K562 (cell line): ENCODE results near the gene HCRTR1. TPM values are rescaled to one million over a fixed set of nuclear protein-coding genes. Genes with fewer than 3 reads are reported as not detected.

Source experiments
- BCL6 ChIP-seq: fragments of 250-450 bp; sonication (Bioruptor Pico); IDR thresholded peaks from 2 replicates; pipeline ENCODE4 v1.4.0; 2020
- BMI1 ChIP-seq: fragments of 150-350 bp; IDR thresholded peaks from 2 replicates; pipeline ENCODE4 v1.6.1; 2014; ENCODE audit warnings: low read length
- CAMTA2 ChIP-seq: fragments of 250-450 bp; sonication (Bioruptor Pico); conservative IDR thresholded peaks from 2 replicates; pipeline ENCODE4 v1.5.1; 2022
- ETS2 ChIP-seq: IDR thresholded peaks from 2 replicates; pipeline ENCODE4 v1.6.1; 2016; ENCODE audit warnings: borderline replicate concordance, missing genetic modification characterization, mild to moderate bottlenecking, moderate library complexity, missing compliant biosample characterization; ENCODE audit not compliant: poor library complexity, severe bottlenecking
- EWSR1 ChIP-seq: fragments of 450-650 bp; IDR thresholded peaks from 2 replicates; pipeline ENCODE4 v1.6.1; 2018; ENCODE audit warnings: borderline replicate concordance, mild to moderate bottlenecking, low read depth, moderate library complexity; ENCODE audit not compliant: partially characterized antibody
- FOXJ3 ChIP-seq: sonication (generic); formaldehyde crosslinking; IDR thresholded peaks from 2 replicates; pipeline ENCODE4 v1.4.0; 2020; ENCODE audit warnings: mild to moderate bottlenecking, missing genetic modification reagents
- FOXM1 ChIP-seq, 2 experiments: fragments of 450-650 bp in 1 of 2; sonication (generic) in 1 of 2; formaldehyde crosslinking in 1 of 2; IDR thresholded peaks; 2 replicates each; pipeline versions ENCODE4 v1.6.1 to v1.9.0; 2017 to 2022; ENCODE audit warnings: low read depth in 2 of 2, mild to moderate bottlenecking in 2 of 2, missing genetic modification reagents in 1 of 2, moderate library complexity in 1 of 2
- MTF1 ChIP-seq: fragments of 250-450 bp; sonication (Bioruptor Pico); IDR thresholded peaks from 2 replicates; pipeline ENCODE4 v1.9.0; 2021; ENCODE audit warnings: moderate library complexity, mild to moderate bottlenecking, inconsistent platforms, borderline replicate concordance
- MYNN ChIP-seq, 2 experiments: sonication (generic); formaldehyde crosslinking in 1 of 2; IDR thresholded peaks; 2 replicates each; pipeline versions ENCODE4 v1.5.0 to v1.6.1; 2016 to 2020; ENCODE audit warnings: antibody characterized with exemption in 1 of 2, missing genetic modification reagents in 1 of 2
- NR2C1 ChIP-seq, 2 experiments: fragments of 450-650 bp; IDR thresholded peaks; 2 replicates each; pipeline ENCODE4 v1.6.1; 2017; ENCODE audit warnings: mild to moderate bottlenecking in 2 of 2, antibody characterized with exemption in 1 of 2, inconsistent platforms in 1 of 2, missing compliant biosample characterization in 1 of 2, missing genetic modification characterization in 1 of 2
- NR3C1 ChIP-seq: sonication (generic); formaldehyde crosslinking; IDR thresholded peaks from 2 replicates; pipeline ENCODE4 v1.8.1; 2022; ENCODE audit warnings: missing genetic modification reagents
- RBM22 ChIP-seq: fragments of 200-400 bp; formaldehyde crosslinking; IDR thresholded peaks from 2 replicates; pipeline ENCODE4 v1.6.1; 2018; ENCODE audit warnings: low read length, low read depth; ENCODE audit not compliant: poor library complexity, severe bottlenecking
- SMARCA4 ChIP-seq: fragments of 450-650 bp; IDR thresholded peaks from 2 replicates; pipeline ENCODE4 v1.6.1; 2016
- TCF7L2 ChIP-seq: fragments of 150-350 bp; IDR thresholded peaks from 2 replicates; pipeline ENCODE4 v1.6.1; 2016; ENCODE audit warnings: low read depth, mild to moderate bottlenecking, low read length, moderate library complexity
- U2AF1 ChIP-seq: fragments of 200-400 bp; formaldehyde crosslinking; optimal IDR thresholded peaks from 2 replicates; pipeline ENCODE3; 2017; ENCODE audit warnings: mild to moderate bottlenecking, low read depth, low read length, moderate library complexity
- ZNF140 ChIP-seq: fragments of 250-450 bp; sonication (Bioruptor Pico); IDR thresholded peaks from 2 replicates; pipeline ENCODE4 v1.8.0; 2021; ENCODE audit warnings: moderate library complexity, mild to moderate bottlenecking, inconsistent platforms
- ZNF408 ChIP-seq: fragments of 250-450 bp; sonication (Bioruptor Pico); IDR thresholded peaks from 2 replicates; pipeline ENCODE4 v1.4.0; 2020; ENCODE audit warnings: low read depth, mild to moderate bottlenecking, moderate library complexity
- polyA plus RNA-seq, 8 experiments: library from polyadenylated mRNA; depleted of rRNA in 4 of 8; stranded (reverse) in 5 of 8; unstranded in 3 of 8; fragments of >200 nt; fragmentation: Nextera tagmentation in 2 of 8; fragmentation: Illumina TruSeq in 1 of 8; extraction: Ambion mirVana in 2 of 8; extraction: Trizol in 1 of 8; gene quantifications; 2 replicates each; pipeline versions ENCODE4 v1.2.1 to v1.2.3, GENCODE V29; 2011 to 2014; ENCODE audit warnings: inconsistent platforms in 1 of 8, missing spikeins in 1 of 8
- total RNA-seq, 7 experiments: library from RNA; depleted of rRNA in 6 of 7; stranded (reverse); fragments of >200 nt in 6 of 7; fragmentation: Illumina TruSeq in 2 of 7; extraction: Trizol in 2 of 7; gene quantifications; 2 replicates each; pipeline versions ENCODE4 v1.2.1 to v1.2.3, GENCODE V29; 2011 to 2021; ENCODE audit warnings: low replicate concordance in 1 of 7
- TF ChIP-seq, protein P1 (sequence below): fragments of 250-450 bp; sonication (Bioruptor Pico); IDR thresholded peaks from 2 replicates; pipeline ENCODE4 v1.5.0; 2022; ENCODE audit warnings: mild to moderate bottlenecking
- TF ChIP-seq, protein P2 (sequence below): sonication (generic); formaldehyde crosslinking; IDR thresholded peaks from 2 replicates; pipeline ENCODE4 v1.9.0; 2022; ENCODE audit warnings: mild to moderate bottlenecking, missing genetic modification reagents
- TF ChIP-seq, protein P3 (sequence below): fragments of 200-800 bp; sonication (Bioruptor generic); IDR thresholded peaks from 2 replicates; pipeline ENCODE4 v1.6.1; 2016; ENCODE audit warnings: missing genetic modification characterization, missing compliant biosample characterization

HCRTR1 gene
- total and polyA plus RNA-seq, 9 of the 15 experiments (the other 6 are each of a cell fraction or from before 2014, with no cell fraction given), result not detected

DNA sequence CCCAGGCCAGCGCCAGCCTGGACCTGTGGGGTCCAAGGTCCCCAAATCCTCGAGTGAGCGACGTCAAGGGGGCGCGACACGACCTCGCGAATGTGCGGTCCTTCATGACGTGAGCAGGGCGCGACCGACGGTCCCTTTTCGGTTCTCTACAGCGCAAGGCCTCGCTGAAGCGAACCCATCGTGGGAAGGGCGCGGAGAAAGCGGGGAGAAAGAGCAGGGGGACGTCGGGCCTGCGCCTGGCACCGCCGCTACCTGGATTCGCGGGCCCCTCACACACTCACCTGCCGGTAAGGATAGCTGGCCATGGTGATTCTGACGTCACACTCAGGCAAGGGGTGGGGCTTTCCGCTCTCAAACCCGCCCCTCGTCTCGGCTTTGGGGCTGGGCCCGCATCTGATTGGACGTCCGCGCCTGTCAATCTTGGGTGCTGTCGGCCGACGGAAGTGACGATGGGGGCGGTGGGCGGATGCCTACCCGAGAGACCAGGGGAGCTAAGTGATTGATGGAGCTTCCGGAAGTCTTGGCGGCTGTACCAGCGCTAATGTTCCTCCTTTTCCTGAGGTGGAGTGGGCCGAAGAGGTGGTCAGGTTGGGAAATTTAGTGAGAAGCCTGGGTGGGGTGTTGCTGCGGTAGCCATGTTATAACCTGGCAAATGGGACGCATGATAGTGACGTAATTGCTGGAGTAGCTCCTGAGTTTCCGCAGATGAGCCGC, 27.2 kb downstream of the HCRTR1 start, which contains the start of gene PEF1 (continued):
- no peak for TF ChIP-seq BCL6 (CRISPR knock-in tag)
- TF ChIP-seq RBM22, result peak; percentile 33
- no peak for TF ChIP-seq ZNF408 (CRISPR knock-in tag)
- TF ChIP-seq, protein P1, sequence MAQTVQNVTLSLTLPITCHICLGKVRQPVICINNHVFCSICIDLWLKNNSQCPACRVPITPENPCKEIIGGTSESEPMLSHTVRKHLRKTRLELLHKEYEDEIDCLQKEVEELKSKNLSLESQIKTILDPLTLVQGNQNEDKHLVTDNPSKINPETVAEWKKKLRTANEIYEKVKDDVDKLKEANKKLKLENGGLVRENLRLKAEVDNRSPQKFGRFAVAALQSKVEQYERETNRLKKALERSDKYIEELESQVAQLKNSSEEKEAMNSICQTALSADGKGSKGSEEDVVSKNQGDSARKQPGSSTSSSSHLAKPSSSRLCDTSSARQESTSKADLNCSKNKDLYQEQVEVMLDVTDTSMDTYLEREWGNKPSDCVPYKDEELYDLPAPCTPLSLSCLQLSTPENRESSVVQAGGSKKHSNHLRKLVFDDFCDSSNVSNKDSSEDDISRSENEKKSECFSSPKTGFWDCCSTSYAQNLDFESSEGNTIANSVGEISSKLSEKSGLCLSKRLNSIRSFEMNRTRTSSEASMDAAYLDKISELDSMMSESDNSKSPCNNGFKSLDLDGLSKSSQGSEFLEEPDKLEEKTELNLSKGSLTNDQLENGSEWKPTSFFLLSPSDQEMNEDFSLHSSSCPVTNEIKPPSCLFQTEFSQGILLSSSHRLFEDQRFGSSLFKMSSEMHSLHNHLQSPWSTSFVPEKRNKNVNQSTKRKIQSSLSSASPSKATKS (CRISPR knock-in tag), result no peak
- peak; percentile 95 for TF ChIP-seq NR2C1 (IDR thresholded peaks at IDR 0.05)
- peak; percentile 96 for TF ChIP-seq NR2C1 (tag; IDR thresholded peaks at IDR 0.05)
- TF ChIP-seq, protein P2, sequence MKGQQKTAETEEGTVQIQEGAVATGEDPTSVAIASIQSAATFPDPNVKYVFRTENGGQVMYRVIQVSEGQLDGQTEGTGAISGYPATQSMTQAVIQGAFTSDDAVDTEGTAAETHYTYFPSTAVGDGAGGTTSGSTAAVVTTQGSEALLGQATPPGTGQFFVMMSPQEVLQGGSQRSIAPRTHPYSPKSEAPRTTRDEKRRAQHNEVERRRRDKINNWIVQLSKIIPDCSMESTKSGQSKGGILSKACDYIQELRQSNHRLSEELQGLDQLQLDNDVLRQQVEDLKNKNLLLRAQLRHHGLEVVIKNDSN, result no peak
- no peak for TF ChIP-seq FOXM1 (IDR thresholded peaks at IDR 0.05; ENCODE audit: low read depth)
- no peak for TF ChIP-seq FOXM1 (CRISPR knock-in tag; IDR thresholded peaks at IDR 0.05; ENCODE audit: low read depth)
- no peak for TF ChIP-seq ETS2 (tag)
- no peak for TF ChIP-seq U2AF1
- TF ChIP-seq EWSR1, result no peak
- TF ChIP-seq NR3C1 (CRISPR knock-in tag), result no peak
- TF ChIP-seq ZNF140 (CRISPR knock-in tag), result no peak
- no peak for TF ChIP-seq SMARCA4
- TF ChIP-seq, protein P3, sequence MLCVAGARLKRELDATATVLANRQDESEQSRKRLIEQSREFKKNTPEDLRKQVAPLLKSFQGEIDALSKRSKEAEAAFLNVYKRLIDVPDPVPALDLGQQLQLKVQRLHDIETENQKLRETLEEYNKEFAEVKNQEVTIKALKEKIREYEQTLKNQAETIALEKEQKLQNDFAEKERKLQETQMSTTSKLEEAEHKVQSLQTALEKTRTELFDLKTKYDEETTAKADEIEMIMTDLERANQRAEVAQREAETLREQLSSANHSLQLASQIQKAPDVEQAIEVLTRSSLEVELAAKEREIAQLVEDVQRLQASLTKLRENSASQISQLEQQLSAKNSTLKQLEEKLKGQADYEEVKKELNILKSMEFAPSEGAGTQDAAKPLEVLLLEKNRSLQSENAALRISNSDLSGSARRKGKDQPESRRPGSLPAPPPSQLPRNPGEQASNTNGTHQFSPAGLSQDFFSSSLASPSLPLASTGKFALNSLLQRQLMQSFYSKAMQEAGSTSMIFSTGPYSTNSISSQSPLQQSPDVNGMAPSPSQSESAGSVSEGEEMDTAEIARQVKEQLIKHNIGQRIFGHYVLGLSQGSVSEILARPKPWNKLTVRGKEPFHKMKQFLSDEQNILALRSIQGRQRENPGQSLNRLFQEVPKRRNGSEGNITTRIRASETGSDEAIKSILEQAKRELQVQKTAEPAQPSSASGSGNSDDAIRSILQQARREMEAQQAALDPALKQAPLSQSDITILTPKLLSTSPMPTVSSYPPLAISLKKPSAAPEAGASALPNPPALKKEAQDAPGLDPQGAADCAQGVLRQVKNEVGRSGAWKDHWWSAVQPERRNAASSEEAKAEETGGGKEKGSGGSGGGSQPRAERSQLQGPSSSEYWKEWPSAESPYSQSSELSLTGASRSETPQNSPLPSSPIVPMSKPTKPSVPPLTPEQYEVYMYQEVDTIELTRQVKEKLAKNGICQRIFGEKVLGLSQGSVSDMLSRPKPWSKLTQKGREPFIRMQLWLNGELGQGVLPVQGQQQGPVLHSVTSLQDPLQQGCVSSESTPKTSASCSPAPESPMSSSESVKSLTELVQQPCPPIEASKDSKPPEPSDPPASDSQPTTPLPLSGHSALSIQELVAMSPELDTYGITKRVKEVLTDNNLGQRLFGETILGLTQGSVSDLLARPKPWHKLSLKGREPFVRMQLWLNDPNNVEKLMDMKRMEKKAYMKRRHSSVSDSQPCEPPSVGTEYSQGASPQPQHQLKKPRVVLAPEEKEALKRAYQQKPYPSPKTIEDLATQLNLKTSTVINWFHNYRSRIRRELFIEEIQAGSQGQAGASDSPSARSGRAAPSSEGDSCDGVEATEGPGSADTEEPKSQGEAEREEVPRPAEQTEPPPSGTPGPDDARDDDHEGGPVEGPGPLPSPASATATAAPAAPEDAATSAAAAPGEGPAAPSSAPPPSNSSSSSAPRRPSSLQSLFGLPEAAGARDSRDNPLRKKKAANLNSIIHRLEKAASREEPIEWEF, result no peak
- no peak for TF ChIP-seq MTF1 (CRISPR knock-in tag)
- TF ChIP-seq BMI1, result no peak
- no peak for TF ChIP-seq MYNN (IDR thresholded peaks at IDR 0.05)
- TF ChIP-seq MYNN (CRISPR knock-in tag; IDR thresholded peaks at IDR 0.05), result no peak
- no peak for TF ChIP-seq CAMTA2 (CRISPR knock-in tag)
- TF ChIP-seq FOXJ3, result no peak
- no peak for TF ChIP-seq TCF7L2
